ENCODE data around the gene ROBO2. TPM values are rescaled to one million over a fixed set of nuclear protein-coding genes. Genes with fewer than 3 reads are reported as not detected.

The ROBO2 gene
- total RNA-seq, 2 donors from 2014 or later: not detected

GRCh38 chr3:77412584-77412983 is 372.7 kb downstream of the ROBO2 start:
- Mint-ChIP-seq H3K36me3 (ENCODE audit: insufficient read depth in 2 of 2) (peaks cover 1 to 2% of the 10 kb centered on the region in 2 donors), H3K9me3 (peaks cover 12% of the 10 kb centered on the region in 2 donors), H3K27ac (no peak overlapping the region), H3K4me3 (no peak overlapping the region), H3K4me1 (ENCODE audit: low read depth) (no peaks in the 10 kb centered on the region), H3K27me3 (ENCODE audit: low read depth) (no peaks in the 10 kb centered on the region)
- ATAC-seq (replicated peaks in 1 of 2) (no peak), DNase-seq (no peak)

- Mint-ChIP-seq H3K27ac (no peak overlapping the region), H3K4me1 (ENCODE audit: low read depth) (no peaks in the 10 kb centered on the region), H3K9me3 (peaks cover 12% of the 10 kb centered on the region in 2 donors), H3K36me3 (ENCODE audit: insufficient read depth in 2 of 2) (peaks cover 1 to 2% of the 10 kb centered on the region in 2 donors), H3K27me3 (ENCODE audit: low read depth) (no peaks in the 10 kb centered on the region), H3K4me3 (no peak overlapping the region)
- no peak for ATAC-seq (replicated peaks in 1 of 2)
- no peak for DNase-seq
These were observed 375.0 kb downstream of the ROBO2 start for GRCh38 chr3:77414881-77415280.

GRCh38 chr3:77420336-77420735 is 380.4 kb downstream of the ROBO2 start:
- no peaks in the 10 kb centered on the region for H3K27me3 Mint-ChIP-seq (ENCODE audit: low read depth)
- DNase-seq (no peak), ATAC-seq (replicated peaks in 1 of 2) (no peak)
- peaks cover 0 to 4% of the 10 kb centered on the region in 2 donors for H3K36me3 Mint-ChIP-seq (ENCODE audit: insufficient read depth in 2 of 2)
- peaks cover 3 to 8% of the 10 kb centered on the region in 2 donors for H3K9me3 Mint-ChIP-seq
- H3K27ac Mint-ChIP-seq: no peak overlapping the region
- no peaks in the 10 kb centered on the region for H3K4me1 Mint-ChIP-seq (ENCODE audit: low read depth)
- no peak overlapping the region for H3K4me3 Mint-ChIP-seq

- no peak for DNase-seq
These were observed 382.0 kb downstream of the ROBO2 start for GRCh38 chr3:77421916-77422315.

GRCh38 chr3:77426531-77426930 is 386.6 kb downstream of the ROBO2 start:
- Mint-ChIP-seq H3K4me3 (no peak overlapping the region), H3K36me3 (ENCODE audit: insufficient read depth in 2 of 2) (peaks cover 0 to 4% of the 10 kb centered on the region in 2 donors), H3K27me3 (ENCODE audit: low read depth) (no peaks in the 10 kb centered on the region), H3K27ac (no peak overlapping the region), H3K4me1 (ENCODE audit: low read depth) (no peaks in the 10 kb centered on the region), H3K9me3 (peaks cover 9 to 13% of the 10 kb centered on the region in 2 donors)
- no peak for DNase-seq
- no peak for ATAC-seq (replicated peaks in 1 of 2)

More at GRCh38 chr3:77421916-77422315, 382.0 kb downstream of the ROBO2 start:
- ATAC-seq (replicated peaks in 1 of 2): no peak
- Mint-ChIP-seq H3K4me3 (no peak overlapping the region), H3K36me3 (ENCODE audit: insufficient read depth in 2 of 2) (peaks cover 0 to 4% of the 10 kb centered on the region in 2 donors), H3K4me1 (ENCODE audit: low read depth) (no peaks in the 10 kb centered on the region), H3K9me3 (peaks cover 9 to 14% of the 10 kb centered on the region in 2 donors), H3K27me3 (ENCODE audit: low read depth) (no peaks in the 10 kb centered on the region), H3K27ac (no peak overlapping the region)

- H3K36me3 Mint-ChIP-seq (ENCODE audit: insufficient read depth in 2 of 2): peaks cover 0 to 4% of the 10 kb centered on the region in 2 donors
- peaks cover 9 to 14% of the 10 kb centered on the region in 2 donors for H3K9me3 Mint-ChIP-seq
- DNase-seq: no peak
- no peak overlapping the region for H3K4me3 Mint-ChIP-seq
- no peak for ATAC-seq (replicated peaks in 1 of 2)
- no peak overlapping the region for H3K27ac Mint-ChIP-seq
- H3K27me3 Mint-ChIP-seq (ENCODE audit: low read depth): no peaks in the 10 kb centered on the region
- H3K4me1 Mint-ChIP-seq (ENCODE audit: low read depth): no peaks in the 10 kb centered on the region
These were observed 387.6 kb downstream of the ROBO2 start for GRCh38 chr3:77427528-77427927.

- Mint-ChIP-seq H3K4me3 (no peak overlapping the region), H3K4me1 (ENCODE audit: low read depth) (no peaks in the 10 kb centered on the region), H3K36me3 (ENCODE audit: insufficient read depth in 2 of 2) (no peaks in the 10 kb centered on the region), H3K27ac (no peak overlapping the region), H3K27me3 (ENCODE audit: low read depth) (no peaks in the 10 kb centered on the region), H3K9me3 (peaks cover 11 to 13% of the 10 kb centered on the region in 2 donors)
- ATAC-seq (replicated peaks in 1 of 2) (no peak), DNase-seq (no peak)
These were observed 397.0 kb downstream of the ROBO2 start for GRCh38 chr3:77436908-77437307.

- ATAC-seq (replicated peaks in 1 of 2) (no peak), DNase-seq (no peak)
- no peaks in the 10 kb centered on the region for H3K4me1 Mint-ChIP-seq (ENCODE audit: low read depth)
- no peak overlapping the region for H3K4me3 Mint-ChIP-seq
- H3K36me3 Mint-ChIP-seq (ENCODE audit: insufficient read depth in 2 of 2): no peaks in the 10 kb centered on the region
- H3K9me3 Mint-ChIP-seq: peaks cover 2 to 3% of the 10 kb centered on the region in 2 donors
- no peaks in the 10 kb centered on the region for H3K27me3 Mint-ChIP-seq (ENCODE audit: low read depth)
- no peak overlapping the region for H3K27ac Mint-ChIP-seq
These were observed 406.2 kb downstream of the ROBO2 start for GRCh38 chr3:77446084-77446483.

GRCh38 chr3:77446761-77447160 is 406.9 kb downstream of the ROBO2 start:
- Mint-ChIP-seq H3K9me3 (peaks cover 2% of the 10 kb centered on the region in 2 donors), H3K27me3 (ENCODE audit: low read depth) (no peaks in the 10 kb centered on the region), H3K27ac (no peak overlapping the region), H3K4me1 (ENCODE audit: low read depth) (no peaks in the 10 kb centered on the region), H3K4me3 (no peak overlapping the region), H3K36me3 (ENCODE audit: insufficient read depth in 2 of 2) (no peaks in the 10 kb centered on the region)
- no peak for DNase-seq
- ATAC-seq (replicated peaks in 1 of 2): no peak

- no peak overlapping the region for H3K27ac Mint-ChIP-seq
- H3K4me1 Mint-ChIP-seq (ENCODE audit: low read depth): no peaks in the 10 kb centered on the region
- peaks cover 3 to 6% of the 10 kb centered on the region in 2 donors for H3K9me3 Mint-ChIP-seq
- no peaks in the 10 kb centered on the region for H3K27me3 Mint-ChIP-seq (ENCODE audit: low read depth)
- no peak overlapping the region for H3K4me3 Mint-ChIP-seq
- H3K36me3 Mint-ChIP-seq (ENCODE audit: insufficient read depth in 2 of 2): no peaks in the 10 kb centered on the region
- ATAC-seq (replicated peaks in 1 of 2) (no peak), DNase-seq (no peak)
These were observed 409.8 kb downstream of the ROBO2 start for GRCh38 chr3:77449459-77450350.

GRCh38 chr3:77456431-77456830 is 416.5 kb downstream of the ROBO2 start:
- no peak for ATAC-seq (replicated peaks in 1 of 2)
- peaks cover 10 to 11% of the 10 kb centered on the region in 2 donors for H3K9me3 Mint-ChIP-seq

GRCh38 chr3:77456906-77457305 is 417.0 kb downstream of the ROBO2 start:
- Mint-ChIP-seq H3K4me3 (no peak overlapping the region), H3K27me3 (ENCODE audit: low read depth) (no peaks in the 10 kb centered on the region), H3K27ac (no peak overlapping the region), H3K9me3 (peaks cover 10 to 11% of the 10 kb centered on the region in 2 donors), H3K4me1 (ENCODE audit: low read depth) (no peaks in the 10 kb centered on the region), H3K36me3 (ENCODE audit: insufficient read depth in 2 of 2) (peaks cover 0 to 4% of the 10 kb centered on the region in 2 donors)
- ATAC-seq (replicated peaks in 1 of 2): no peak
- DNase-seq: no peak

More at GRCh38 chr3:77456431-77456830, 416.5 kb downstream of the ROBO2 start:
- no peaks in the 10 kb centered on the region for H3K4me1 Mint-ChIP-seq (ENCODE audit: low read depth)
- no peak for DNase-seq
- H3K27me3 Mint-ChIP-seq (ENCODE audit: low read depth): no peaks in the 10 kb centered on the region
- H3K36me3 Mint-ChIP-seq (ENCODE audit: insufficient read depth in 2 of 2): peaks cover 0 to 4% of the 10 kb centered on the region in 2 donors
- no peak overlapping the region for H3K27ac Mint-ChIP-seq
- no peak overlapping the region for H3K4me3 Mint-ChIP-seq

GRCh38 chr3:77459926-77460325 is 420.0 kb downstream of the ROBO2 start:
- H3K27ac Mint-ChIP-seq: no peak overlapping the region
- peaks cover 5 to 12% of the 10 kb centered on the region in 2 donors for H3K9me3 Mint-ChIP-seq
- peaks cover 0 to 4% of the 10 kb centered on the region in 2 donors for H3K36me3 Mint-ChIP-seq (ENCODE audit: insufficient read depth in 2 of 2)
- no peaks in the 10 kb centered on the region for H3K27me3 Mint-ChIP-seq (ENCODE audit: low read depth)
- H3K4me1 Mint-ChIP-seq (ENCODE audit: low read depth): no peaks in the 10 kb centered on the region
- H3K4me3 Mint-ChIP-seq: no peak overlapping the region
- DNase-seq: no peak
- no peak for ATAC-seq (replicated peaks in 1 of 2)

Measured in activated T-cell treated with anti-CD3 and anti-CD28 coated beads, Interleukin-2, amount 50 U/mL, for 72 hours (primary cell).